ENCODE measurements around the gene GOT1.
A peak's percentile ranks its signal among the peaks of the same experiment; 100 is the strongest.

The GOT1 gene
- total RNA-seq: 8.3 to 12.0 (median 10.4) reads per million in 4 donors

DNA sequence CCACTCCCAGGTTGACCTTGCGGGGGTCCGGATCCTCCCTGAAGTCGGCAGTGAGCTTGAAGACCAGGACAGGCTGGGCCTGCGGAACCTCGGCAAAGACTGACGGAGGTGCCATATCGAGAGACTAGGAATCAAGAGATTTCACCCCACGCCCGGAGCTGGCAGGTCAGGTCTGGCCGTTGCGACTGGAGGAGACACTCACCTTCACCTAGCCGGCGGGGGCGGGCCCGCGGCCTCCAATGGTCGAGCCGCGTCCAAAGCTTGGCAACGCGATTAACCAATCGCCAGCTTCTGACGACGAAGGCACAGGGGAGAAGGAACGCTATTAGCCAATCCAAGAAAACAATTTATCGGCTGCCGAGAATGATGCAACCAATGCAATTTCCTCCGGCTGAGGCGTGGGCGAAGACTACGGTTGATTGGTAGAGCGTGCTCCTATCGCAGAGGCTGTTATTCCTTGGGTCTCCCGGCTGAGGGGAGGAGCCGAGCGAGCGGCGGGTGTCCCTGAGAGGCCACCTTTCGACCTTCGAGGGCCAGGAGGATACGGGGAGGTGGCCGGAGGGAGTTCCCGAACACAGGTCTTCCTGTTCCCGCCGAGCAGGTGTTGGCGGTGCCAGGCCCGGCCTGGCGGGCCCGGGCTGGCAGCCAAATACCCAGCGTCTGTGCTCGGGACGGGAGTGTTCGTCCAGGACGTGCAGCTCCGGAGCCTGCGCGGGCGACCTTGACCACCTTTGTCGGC lies at the start of gene GOT1:
Gene GOT1 (minus strand): TSS at position 174 of the 739 bp plus-strand sequence. CDS start 59 bp downstream, at position 115.
- DNase-seq: peak; percentile 81 to 98 (median 89)

DNA sequence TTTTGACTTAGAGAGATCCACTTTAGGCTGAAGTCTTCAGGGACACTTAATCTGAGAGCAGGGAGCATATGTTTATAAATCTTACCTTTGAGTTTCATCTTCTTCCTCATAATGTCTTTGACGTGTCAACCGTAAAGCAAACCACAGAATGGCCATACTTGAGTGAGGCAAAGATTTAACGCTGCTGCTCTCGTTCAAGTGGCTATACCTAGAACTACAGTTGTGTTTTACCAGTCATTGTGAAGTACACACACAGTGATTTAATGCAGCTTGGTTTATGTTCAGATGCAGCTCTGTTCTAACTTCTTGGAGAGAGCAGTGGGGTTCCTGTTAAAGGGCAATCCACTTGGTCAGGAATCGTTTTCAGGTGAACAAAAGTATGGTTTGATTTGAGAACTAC lies 39.9 kb upstream of the GOT1 start:
- no peak for DNase-seq

DNA sequence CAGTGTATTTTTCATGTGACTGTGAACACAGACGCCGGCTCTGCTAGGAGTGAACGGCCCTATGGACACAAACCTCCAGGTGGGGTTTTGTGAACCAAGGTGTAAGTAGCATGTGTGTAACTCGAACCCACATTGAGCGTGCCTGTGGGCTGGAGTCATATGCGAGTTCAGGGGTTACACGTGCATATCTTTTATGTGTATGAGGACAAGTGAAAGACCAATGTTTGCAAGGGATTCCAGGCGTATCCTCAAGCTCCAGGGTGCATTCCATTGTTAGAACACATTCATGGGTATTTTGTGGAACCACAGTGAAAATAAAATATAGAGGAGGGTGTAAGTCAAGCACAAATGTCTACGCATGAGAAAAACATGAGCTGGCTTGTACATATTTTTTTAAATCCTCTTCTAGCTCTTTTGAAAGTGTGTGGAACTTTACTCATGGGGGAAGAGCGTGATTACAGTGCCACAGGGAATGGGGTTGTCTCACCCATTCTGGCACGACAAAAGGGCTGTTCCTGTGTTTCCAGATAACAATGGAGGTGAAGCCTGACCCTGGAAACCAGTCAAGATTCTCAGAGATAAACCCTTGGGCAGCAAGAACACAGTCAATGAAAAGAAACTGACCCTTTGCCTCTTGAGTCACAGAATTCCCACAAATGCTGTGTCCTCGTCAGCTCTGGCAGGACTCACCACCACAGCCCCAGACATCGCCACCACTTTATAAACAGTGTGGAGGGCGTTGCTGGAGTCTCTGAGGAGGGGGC lies 37.0 kb upstream of the GOT1 start:
- DNase-seq: no peak

DNA sequence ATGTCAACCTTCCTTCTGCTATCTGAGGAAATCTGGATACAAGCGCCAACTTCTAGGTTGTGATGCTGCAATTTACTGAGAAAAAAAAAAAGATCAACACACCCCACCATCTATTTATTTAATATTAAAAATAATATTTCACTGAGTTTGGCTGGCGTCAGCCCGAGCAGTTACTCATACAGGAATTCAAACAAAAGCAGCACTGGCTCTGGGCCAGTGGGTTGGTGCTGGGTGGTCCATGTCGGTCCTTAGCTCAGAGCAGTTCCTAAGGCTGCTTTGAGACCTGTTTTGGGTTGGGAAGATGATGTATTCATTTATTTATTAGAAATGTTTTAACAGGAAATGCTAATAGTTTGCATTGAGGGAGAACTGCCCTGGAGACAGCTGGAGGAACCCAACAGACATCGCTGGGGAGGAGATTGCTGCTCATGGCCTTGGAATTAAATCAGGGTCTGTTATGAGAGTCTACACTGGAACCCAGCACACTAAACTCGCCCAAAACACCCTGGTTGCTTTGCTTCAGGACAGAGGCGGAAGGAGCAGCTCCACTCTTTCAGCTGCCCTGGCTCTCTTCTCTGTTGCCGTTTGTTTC lies 36.3 kb upstream of the GOT1 start:
- DNase-seq: no peak

DNA sequence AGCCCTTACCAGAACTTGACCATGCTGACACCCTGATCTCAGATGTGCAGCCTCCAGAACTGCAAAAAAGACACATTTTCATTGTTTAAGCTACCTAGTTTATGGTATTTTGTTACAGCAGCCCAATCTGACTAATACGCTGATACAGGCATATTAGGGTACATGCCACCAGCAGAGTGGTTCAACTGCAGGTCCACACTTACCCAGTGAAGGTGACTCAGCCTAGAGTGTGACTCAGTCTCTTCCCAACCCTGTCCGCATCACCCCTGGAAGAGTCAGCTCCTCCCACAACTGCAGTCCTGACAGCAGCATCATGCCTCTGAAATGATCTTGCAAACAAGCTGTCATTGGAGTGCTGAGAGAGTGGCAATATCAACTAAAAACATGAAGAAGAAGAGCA lies 30.8 kb upstream of the GOT1 start:
- no peak for DNase-seq

DNA sequence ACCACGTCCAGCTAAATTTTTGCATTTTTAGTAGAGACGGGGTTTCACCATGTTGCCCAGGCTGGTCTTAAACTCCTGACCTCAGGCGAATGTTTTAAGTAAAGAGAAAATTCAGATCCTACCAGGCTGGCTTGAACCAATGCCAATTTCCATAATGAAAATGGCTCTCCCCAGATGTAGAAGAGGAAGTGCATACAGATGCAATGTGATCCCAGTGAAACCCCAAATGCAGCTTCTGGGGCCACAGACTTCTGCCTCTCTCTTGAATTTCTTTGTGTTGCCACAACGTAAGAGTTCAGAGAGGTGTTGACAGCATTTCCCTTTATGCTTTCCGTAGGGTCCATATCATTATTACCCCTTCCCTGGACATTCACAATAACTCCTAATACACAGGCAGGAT lies 29.6 kb upstream of the GOT1 start:
- no peak for DNase-seq

DNA sequence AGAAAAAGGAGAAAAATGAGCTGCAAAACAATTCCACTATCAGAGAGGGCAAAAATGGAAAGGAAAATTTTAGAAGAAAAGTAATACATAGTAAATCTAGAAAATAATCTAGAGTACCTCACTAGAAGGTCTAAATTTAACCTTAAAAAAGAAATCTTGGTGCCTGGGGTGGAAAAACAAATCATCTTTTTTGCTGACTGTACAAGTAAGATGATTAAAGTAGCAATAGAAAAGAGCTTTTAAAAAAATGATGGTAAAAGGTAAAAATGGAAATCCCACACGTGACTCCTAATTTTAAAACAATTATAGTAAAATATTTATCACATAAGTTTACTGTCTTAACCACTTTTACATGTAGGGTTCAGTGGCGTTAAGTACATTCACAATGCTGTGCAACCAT lies 28.8 kb upstream of the GOT1 start:
- DNase-seq: no peak

DNA sequence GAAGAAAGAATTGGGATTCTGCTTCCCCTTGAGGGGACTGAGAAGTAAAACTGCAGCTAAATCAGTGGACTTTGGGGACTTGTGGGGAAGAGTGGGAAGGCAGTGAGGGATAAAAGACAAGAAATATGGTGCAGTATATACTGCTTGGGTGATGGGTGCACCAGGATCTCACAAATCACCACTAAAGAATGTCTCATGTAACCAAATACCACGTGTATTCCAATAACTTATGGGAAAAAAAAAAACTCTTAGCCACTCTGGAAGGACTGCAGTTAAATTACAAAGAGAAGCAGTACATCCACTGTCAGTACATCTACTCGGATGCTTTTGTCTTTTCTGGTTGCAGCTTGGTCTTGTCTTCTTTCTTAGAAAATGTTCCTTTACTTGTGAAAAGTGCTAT lies 27.4 kb upstream of the GOT1 start:
- no peak for DNase-seq

DNA sequence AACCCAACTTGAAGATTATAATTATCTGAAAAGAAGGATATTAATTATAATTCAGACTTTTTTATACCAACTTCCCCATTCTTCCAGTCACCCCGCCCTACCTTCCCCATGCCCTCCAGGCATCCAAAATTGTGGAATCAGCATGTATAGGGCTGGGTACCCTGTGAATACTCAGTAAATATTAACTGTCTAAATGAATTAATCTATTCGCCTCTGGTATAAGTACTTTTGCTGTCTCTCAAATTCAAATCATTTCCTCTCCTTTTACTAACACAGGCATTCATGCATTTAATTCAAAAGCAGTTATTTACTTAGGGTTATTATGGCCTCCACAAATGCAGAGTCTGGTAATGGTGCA lies 26.5 kb upstream of the GOT1 start:
- no peak for DNase-seq

DNA sequence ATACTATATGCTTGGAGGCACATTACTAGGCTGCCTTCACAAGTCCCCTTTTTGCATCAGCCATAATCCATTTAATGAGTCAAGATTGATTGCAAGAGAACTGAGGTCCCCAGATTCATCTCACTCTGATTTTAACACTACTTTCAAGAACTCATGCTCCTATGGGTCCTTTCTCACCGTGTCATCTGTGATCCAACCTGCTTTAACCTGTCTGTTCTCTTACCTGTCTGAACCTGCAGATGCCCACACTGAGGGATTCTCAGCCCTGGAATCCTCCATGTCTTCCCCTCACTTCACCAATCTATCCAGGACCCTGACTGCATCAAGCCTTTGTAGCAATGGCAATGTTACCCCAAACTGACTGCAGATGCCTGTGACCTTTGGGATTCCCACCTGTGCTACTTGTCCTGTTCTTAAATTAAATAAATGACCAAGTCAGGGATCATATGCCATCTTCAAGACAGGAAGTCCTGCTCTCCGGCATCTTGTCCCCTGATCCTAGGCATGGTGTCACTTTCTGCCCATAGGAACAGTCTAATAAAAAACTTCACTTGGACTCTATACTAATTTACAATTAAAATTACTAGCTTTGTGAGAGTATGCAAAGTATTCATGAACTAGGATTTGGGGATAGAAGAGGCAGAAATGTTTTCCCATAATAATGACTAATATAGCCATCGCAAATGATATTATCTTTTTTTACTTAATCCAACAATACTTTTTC lies 25.9 kb upstream of the GOT1 start:
- DNase-seq: no peak

DNA sequence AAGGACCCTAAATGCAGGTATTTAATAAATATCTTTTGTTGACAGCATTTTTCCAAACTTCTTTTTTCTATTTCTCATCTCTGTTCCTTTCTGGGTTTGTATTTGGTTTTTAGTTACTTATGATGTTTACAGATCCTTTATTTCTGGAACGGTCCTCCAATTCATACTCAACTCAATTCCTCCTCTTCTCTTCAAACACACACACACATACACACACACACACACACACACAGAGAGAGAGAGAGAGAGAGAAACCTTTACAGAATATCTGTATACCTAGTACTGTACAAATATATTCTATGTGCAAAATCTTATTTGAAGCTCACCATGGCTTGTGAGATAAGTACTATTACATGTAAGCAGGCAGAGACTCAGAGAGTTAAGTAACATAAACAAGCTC lies 21.6 kb upstream of the GOT1 start:
- no peak for DNase-seq

DNA sequence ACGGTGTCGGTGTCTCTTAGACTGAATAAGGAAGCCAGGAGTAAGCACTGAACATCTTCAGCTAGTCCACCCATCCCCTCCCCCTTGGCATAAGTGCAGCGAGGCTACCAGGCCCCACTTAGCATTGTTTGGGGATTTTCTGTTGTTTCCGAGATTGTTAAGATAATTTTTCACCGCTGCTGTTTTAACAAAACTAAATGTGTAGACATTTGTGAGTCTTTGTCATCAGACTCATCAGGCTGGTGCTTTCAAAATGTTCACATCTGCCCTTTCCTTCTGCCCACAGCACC lies 21.0 kb upstream of the GOT1 start:
- no peak for DNase-seq

DNA sequence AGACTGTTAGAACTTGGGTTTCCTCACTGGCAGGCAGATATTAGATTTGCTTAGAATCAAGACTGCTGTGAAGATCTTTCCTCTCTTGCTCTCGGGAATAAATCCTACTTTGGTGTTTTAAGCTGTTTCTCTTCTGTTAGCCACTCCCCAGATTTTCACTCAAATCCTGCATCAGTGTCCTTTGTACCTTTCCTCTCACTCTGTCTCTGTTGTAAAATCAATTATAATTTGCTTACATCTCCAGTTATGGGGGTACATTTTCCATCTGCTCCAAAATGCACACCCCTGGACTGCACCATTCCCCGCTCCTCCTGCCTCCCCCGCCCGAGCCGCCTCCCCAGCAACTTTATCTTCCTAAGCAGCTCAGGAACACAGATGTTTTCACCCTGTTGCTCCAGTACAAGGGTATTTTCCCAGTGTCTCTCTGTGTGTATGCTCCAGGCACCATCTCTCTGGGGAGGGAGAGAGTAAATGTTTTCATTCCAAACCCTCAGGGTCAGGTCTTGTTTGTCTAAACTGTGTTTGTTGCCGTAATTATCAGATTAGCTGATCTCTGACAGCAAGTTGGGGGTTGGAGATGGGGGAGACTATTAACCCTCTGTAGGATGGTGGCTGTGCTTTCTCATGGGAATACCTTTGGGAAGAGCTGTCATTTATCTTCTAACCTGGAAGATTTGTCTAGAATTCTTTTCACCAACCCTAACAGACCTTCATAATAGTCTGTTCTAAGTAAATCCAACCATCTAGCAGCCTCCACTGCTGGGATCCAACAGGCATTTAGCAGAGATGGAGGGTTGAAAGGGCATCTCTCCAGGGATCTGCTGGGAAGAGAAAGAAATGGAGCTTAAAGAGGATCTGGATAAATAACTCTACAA lies 20.4 kb upstream of the GOT1 start:
- no peak for DNase-seq

DNA sequence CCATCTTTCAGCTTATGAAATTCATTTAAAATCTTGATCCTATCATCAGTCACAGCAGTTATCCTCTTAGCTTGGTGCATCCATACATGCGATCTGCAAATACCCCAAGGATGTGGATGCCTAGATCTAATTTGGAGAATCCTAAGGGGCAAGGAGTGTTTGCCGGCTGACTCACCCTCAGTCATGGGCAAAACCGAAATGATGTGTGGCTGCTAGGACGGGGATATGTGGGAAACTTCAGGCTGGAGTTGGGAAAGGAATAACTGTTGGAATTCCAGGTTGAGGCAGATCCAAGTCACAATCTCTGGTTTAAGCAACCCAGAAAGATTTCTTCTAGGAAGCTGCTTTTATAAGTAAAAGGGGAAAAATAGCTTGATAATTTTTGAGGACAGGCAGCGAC lies 19.7 kb upstream of the GOT1 start:
- DNase-seq: no peak

DNA sequence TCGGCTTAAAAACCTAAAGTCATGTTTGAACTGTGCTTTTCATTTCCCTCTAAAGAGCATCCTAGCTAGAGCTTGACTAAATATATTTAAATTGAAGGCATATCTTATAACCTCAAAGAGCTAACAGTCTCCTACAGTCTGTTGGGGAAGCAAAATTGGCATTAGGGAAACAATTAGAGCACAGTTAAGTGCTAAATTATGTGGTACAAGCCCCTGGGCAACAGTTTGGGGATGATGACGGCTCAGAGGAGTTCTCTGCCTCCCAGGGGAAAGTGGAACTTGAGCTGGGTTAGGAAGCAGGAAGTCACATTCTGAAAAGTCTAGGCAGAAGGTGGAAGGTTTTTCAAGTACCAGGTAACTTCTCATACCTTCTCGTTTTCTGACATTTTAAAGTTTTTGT lies 18.6 kb upstream of the GOT1 start:
- DNase-seq: no peak

DNA sequence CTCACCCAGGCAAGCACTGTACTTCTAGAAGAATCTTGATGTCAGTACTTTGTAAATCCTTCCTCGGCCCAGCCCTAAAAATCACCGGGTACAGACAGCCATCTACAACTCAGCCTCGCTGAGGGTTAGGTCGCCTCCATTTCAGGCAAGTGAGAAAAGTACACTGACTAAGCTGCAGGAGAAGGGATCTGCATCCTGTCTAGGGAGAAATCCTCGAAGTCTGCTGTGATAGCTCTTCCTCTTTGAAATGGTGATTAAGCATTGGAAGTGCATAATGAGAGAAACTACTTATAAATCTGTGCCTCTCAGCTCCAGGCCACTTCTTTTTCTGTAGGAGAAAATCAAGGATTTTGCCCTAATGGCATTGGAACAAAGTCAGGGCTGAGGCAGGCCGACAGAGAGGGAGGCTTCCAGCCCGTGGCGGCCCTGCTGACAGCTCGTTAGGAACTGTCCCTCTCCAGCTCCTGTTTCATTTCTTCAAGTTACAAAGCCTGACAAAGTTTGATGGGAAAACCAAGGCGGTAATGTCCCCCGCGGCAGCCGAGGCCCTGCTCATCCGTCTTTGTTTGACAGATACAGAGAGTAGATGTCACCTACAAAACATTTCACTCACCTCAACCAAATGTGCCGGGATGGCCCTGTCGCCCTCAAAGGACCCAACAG lies 14.1 kb upstream of the GOT1 start:
- no peak for DNase-seq

DNA sequence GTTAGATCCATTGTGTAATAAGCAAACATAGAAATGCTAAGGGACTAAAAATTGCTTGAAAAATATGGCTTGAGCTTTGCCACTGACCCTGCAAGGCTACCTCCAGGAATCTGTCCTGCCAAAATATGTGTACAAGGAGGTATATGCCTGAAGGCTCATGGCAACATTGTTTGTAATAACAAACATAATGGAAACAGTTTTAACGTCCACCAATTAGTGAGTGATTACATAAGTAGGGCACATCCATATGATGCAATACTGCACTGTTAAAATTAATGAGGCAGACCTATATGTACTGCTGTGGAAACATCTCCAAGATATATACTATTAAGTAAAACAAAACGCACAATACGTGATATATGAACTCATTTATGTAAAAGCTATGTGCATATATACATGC lies 13.1 kb upstream of the GOT1 start:
- no peak for DNase-seq

DNA sequence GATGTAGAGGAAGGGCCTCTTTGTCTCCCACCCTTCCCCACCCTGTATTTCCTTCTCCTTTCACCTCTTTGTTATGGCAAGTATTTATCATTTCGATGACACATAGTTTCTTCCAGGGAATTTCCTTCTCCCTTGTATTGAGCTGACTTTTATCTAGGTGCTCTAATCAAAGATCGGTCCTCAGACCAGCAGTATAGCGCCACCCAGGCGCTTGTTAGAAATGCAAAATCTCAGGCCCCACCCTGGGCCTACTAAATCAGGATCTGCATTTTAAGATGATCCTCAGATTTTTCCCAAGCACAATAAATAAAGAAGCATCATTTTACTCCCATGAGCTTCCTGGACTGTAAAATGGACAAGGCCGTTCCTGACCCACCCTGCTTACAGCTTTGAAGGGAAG lies 12.0 kb upstream of the GOT1 start:
- no peak for DNase-seq

DNA sequence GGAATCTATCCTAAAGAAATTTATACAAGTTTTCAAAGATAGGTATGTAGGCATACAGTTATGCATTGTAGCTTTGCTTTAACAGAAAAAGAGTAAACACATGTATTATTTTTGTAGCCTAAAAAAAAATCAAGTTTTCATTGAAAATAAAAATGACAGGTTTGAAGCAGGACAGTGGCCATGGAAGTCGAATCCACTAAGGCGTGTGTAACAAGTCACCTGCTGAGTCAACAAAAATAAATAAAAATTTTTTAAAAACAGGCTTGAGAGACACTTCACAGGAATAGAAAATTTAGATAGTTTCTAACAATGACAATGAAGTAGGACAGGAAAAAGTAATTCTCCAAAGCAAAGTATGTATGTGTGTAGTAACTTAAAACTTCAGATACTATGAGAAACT lies 8.5 kb upstream of the GOT1 start:
- DNase-seq: no peak

DNA sequence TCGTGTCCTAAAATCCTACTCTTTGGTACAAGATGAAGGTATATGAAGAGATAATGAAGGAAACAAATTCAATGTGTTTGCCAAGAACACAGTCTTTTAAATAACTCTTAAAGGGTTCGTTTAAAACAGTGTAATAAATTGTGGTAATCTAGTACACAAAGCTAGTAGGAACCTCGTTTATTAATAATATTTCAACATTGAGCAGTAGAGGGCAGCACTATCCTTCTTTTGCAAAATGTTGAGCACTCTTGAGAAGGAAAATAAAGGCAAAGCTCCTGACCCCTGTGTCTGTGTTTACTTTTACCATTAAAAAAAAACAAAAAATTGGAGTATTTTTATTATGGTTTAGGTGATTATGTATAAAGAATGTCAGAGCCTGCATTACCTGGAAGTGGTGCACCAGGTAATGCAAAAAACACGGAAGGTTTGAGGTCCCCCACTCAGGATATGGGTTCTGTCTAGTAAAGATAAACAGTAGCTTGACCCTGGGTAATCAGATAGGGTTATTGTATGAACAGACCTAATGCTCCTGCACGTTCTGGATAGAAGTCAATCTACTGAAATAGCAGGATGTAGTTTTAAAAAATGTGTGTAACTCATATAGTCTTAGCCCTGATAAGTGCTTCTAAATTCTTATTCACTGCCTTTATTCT lies 5.7 kb upstream of the GOT1 start:
- DNase-seq: peak in 1 of 5 donors; percentile 34

DNA sequence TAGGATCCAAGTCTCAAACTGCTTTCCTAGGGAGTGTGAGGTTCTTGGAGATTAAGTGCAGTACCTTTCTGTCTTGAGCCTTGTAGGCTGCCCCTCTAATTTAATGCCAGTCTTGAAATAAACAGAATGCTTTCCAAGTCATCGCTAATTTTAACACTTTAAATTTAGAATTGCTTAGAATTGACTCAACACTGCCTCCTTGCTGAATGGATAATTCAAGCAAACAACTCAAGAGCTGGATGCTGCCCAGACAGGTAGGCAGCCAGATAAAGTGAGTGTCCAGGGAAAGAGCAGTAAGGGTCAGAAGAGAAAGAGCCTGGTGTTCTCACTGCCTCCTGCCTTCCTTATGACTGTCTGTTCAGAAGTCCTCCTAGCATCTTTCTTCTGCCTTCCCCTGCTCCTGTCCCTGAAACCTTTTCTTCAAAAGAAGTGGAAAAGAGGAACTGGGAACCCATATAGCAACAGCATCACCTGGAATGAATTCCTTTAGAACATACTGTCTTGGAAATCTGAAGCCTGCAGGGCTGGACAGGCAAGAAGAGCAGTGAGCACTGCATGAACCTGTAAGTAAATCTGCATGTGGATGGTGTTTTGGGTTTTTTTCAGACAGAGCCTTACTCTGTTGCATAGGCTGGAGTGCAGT lies 3.1 kb upstream of the GOT1 start:
- no peak for DNase-seq

Measured in T-helper 1 cell (primary cell).